HG03066 (cell line): Measurements from ENCODE around the gene NEK6.

ENCODE experiments used
- ATAC-seq: cut with Tn5 transposase; IDR thresholded peaks from one replicate; pipeline ENCODE4 v1.9.1; 2021; ENCODE audit warnings: low read depth; ENCODE audit not compliant: unreplicated experiment

Gene NEK6

GRCh38 chr9:124335320-124335707 lies 77.6 kb downstream of the NEK6 start:
- no peak for ATAC-seq

GRCh38 chr9:124337562-124337961 lies 79.8 kb downstream of the NEK6 start:
- no peak for ATAC-seq

GRCh38 chr9:124339603-124340146 lies 81.9 kb downstream of the NEK6 start:
- no peak for ATAC-seq

- ATAC-seq, result no peak
Measured at GRCh38 chr9:124340219-124341069, 82.7 kb downstream of the NEK6 start.

- ATAC-seq, result no peak
Measured at GRCh38 chr9:124341455-124342170, 83.9 kb downstream of the NEK6 start.

- ATAC-seq, result no peak
Measured at GRCh38 chr9:124342402-124342775, 84.6 kb downstream of the NEK6 start.

GRCh38 chr9:124342776-124343485 lies 85.2 kb downstream of the NEK6 start:
- no peak for ATAC-seq

- ATAC-seq, result no peak
Measured at GRCh38 chr9:124343533-124344290, 86.0 kb downstream of the NEK6 start.

GRCh38 chr9:124344291-124345050 lies 86.7 kb downstream of the NEK6 start:
- no peak for ATAC-seq

GRCh38 chr9:124345063-124345462 lies 87.3 kb downstream of the NEK6 start:
- ATAC-seq, result no peak

GRCh38 chr9:124345751-124346281 lies 88.1 kb downstream of the NEK6 start:
- no peak for ATAC-seq

- ATAC-seq, result no peak
Measured at GRCh38 chr9:124346347-124347163, 88.8 kb downstream of the NEK6 start.

- ATAC-seq, result no peak
Measured at GRCh38 chr9:124347206-124347967, 89.6 kb downstream of the NEK6 start.

GRCh38 chr9:124347968-124348358 lies 90.2 kb downstream of the NEK6 start:
- no peak for ATAC-seq

GRCh38 chr9:124348363-124348762 lies 90.6 kb downstream of the NEK6 start:
- no peak for ATAC-seq

- ATAC-seq, result no peak
Measured at GRCh38 chr9:124348831-124349230, 91.1 kb downstream of the NEK6 start.

- ATAC-seq, result no peak
Measured at GRCh38 chr9:124349267-124349666, 91.5 kb downstream of the NEK6 start.
